ENCODE measurements around the gene RIBC2.

GRCh38 chr22:45475063-45475747 is 61.7 kb downstream of the RIBC2 start:
- TF ChIP-seq CTCF (conservative IDR thresholded peaks at IDR 0.05) (no peak), ZFX (IDR thresholded peaks at IDR 0.05) (no peak)

Measured in C4-2B (cell line).